Activated T-helper 1 cell treated with anti-CD3 and anti-CD28 coated beads, Interleukin-12 subunit alpha, Interleukin-12 subunit beta, Interleukin-2, Interleukin-4 antibody, amounts not matched to agents 30 ng/mL and 10 ng/mL and 1 ng/mL, durations not matched to agents 14 hours and 24 hours and 36 hours (primary cell): ENCODE results near the gene USP10. TPM values are rescaled to one million over a fixed set of nuclear protein-coding genes. Genes with fewer than 3 reads are reported as not detected.

ENCODE experiments used
- DNase-seq: peaks from one replicate; pipeline ENCODE4 v3.0.0; 2021; ENCODE audit warnings: low spot score
- H3K27ac Mint-ChIP-seq: one replicate; pipeline ENCODE4 v1.8.0; 2021; ENCODE audit warnings: mild to moderate bottlenecking, mixed read lengths
- H3K27me3 Mint-ChIP-seq: one replicate; pipeline ENCODE4 v1.8.0; 2022; ENCODE audit warnings: mild to moderate bottlenecking, moderate library complexity, mixed read lengths; ENCODE audit not compliant: insufficient read depth
- H3K36me3 Mint-ChIP-seq: one replicate; pipeline ENCODE4 v1.8.0; 2021; ENCODE audit warnings: low read depth, mixed read lengths
- H3K4me1 Mint-ChIP-seq: one replicate; pipeline ENCODE4 v1.8.0; 2021; ENCODE audit warnings: low read depth, mixed read lengths
- H3K4me3 Mint-ChIP-seq: one replicate; pipeline ENCODE4 v1.8.0; 2021; ENCODE audit warnings: mild to moderate bottlenecking, moderate library complexity, mixed read lengths
- H3K9me3 Mint-ChIP-seq: one replicate; pipeline ENCODE4 v1.8.0; 2021; ENCODE audit warnings: mixed read lengths
- intact Hi-C: fragments of 100-400 bp; cut with micrococcal nuclease; formaldehyde crosslinking; loops from one replicate; pipeline ENCODE4 v1.15.1; 2024
- total RNA-seq: library from RNA; stranded (reverse); gene quantifications from 2 replicates; pipeline ENCODE4 v1.2.3, GENCODE V29; 2022

The USP10 gene
- total RNA-seq, 1 donor from 2014 or later, result 153 TPM

- H3K27me3 Mint-ChIP-seq, result peaks cover 10% of the 10 kb centered on the region
- no peak overlapping the region for H3K4me3 Mint-ChIP-seq
- H3K27ac Mint-ChIP-seq, result no peak overlapping the region
- H3K9me3 Mint-ChIP-seq, result no peaks in the 10 kb centered on the region
- DNase-seq, result no peak
- H3K36me3 Mint-ChIP-seq, result no peaks in the 10 kb centered on the region
- no peaks in the 10 kb centered on the region for H3K4me1 Mint-ChIP-seq
- intact Hi-C loops, result no loop called here
Measured at GRCh38 chr16:84827897-84828296, 128.1 kb downstream of the USP10 start.

GRCh38 chr16:84828322-84828721 lies 128.5 kb downstream of the USP10 start:
- H3K27ac Mint-ChIP-seq, result no peak overlapping the region

More at GRCh38 chr16:84828322-84828721, 128.5 kb downstream of the USP10 start:
- H3K9me3 Mint-ChIP-seq, result no peaks in the 10 kb centered on the region
- intact Hi-C loops, result no loop called here
- H3K36me3 Mint-ChIP-seq, result no peaks in the 10 kb centered on the region
- no peak overlapping the region for H3K4me3 Mint-ChIP-seq
- peaks cover 10% of the 10 kb centered on the region for H3K27me3 Mint-ChIP-seq
- DNase-seq, result no peak
- no peaks in the 10 kb centered on the region for H3K4me1 Mint-ChIP-seq

Other genes starting within 250 kb of the USP10 start
- 10.6 and 10.9 TPM in 2 replicates for gene MEAK7, start 195.3 kb upstream of the USP10 start, total RNA-seq
- gene COTL1, start 81.9 kb upstream of the USP10 start, total RNA-seq, result 531 and 535 TPM in 2 replicates
- 39.3 and 42.6 TPM in 2 replicates for gene KLHL36, start 51.5 kb upstream of the USP10 start, total RNA-seq
- gene CRISPLD2, start 120.0 kb downstream of the USP10 start, total RNA-seq, result 0.20 TPM in 1 of 2 replicates, not detected in the other